Activated naive CD4-positive, alpha-beta T cell treated with anti-CD3 and anti-CD28 coated beads, Interleukin-2, amount 50 U/mL, for 72 hours (primary cell): ENCODE results near the gene SEMA5A. TPM values are rescaled to one million over a fixed set of nuclear protein-coding genes. Genes with fewer than 3 reads are reported as not detected.

Experiments
- ATAC-seq, 2 donors: fragments of 150-1000 bp; cut with Tn5 transposase; 2 replicates each; pipeline ENCODE4 v1.10.0; 2021; ENCODE audit warnings: mild to moderate bottlenecking in 2 of 2, moderate library complexity in 2 of 2
- DNase-seq, 2 donors: peaks; one replicate each; pipeline ENCODE4 v3.0.0; 2021 to 2022; ENCODE audit warnings: low spot score in 2 of 2
- H3K27ac Mint-ChIP-seq, 2 donors: one replicate each; pipeline ENCODE4 v1.8.0; 2022; ENCODE audit warnings: mild to moderate bottlenecking in 2 of 2, mixed read lengths in 2 of 2
- H3K36me3 Mint-ChIP-seq, 2 donors: one replicate each; pipeline ENCODE4 v1.8.0; 2022; ENCODE audit warnings: mixed read lengths in 2 of 2
- H3K9me3 Mint-ChIP-seq, 2 donors: one replicate each; pipeline ENCODE4 v1.8.0; 2022; ENCODE audit warnings: mixed read lengths in 2 of 2
- total RNA-seq, 2 donors: library from RNA; stranded (reverse); gene quantifications; one replicate each; pipeline ENCODE4 v1.2.3, GENCODE V29; 2022

Gene SEMA5A
- total RNA-seq, 2 donors from 2014 or later, result not detected

GRCh38 chr5:9534881-9535517, 10.9 kb downstream of the SEMA5A start:
- ATAC-seq (no peak), DNase-seq (no peak)
- H3K36me3 Mint-ChIP-seq, result no peaks in the 10 kb centered on the region
- H3K9me3 Mint-ChIP-seq, result no peaks in the 10 kb centered on the region
- H3K27ac Mint-ChIP-seq, result no peak overlapping the region

GRCh38 chr5:9533562-9534364, 12.1 kb downstream of the SEMA5A start:
- no peak for DNase-seq
- no peak overlapping the region for H3K27ac Mint-ChIP-seq
- no peaks in the 10 kb centered on the region for H3K36me3 Mint-ChIP-seq
- no peak for ATAC-seq
- no peaks in the 10 kb centered on the region for H3K9me3 Mint-ChIP-seq

- H3K36me3 Mint-ChIP-seq, result no peaks in the 10 kb centered on the region
- ATAC-seq, result no peak
- no peak for DNase-seq
Measured at GRCh38 chr5:9533096-9533495, 12.8 kb downstream of the SEMA5A start.

GRCh38 chr5:9529513-9529912, 16.4 kb downstream of the SEMA5A start:
- DNase-seq (no peak), ATAC-seq (no peak)
- no peak overlapping the region for H3K27ac Mint-ChIP-seq

More at GRCh38 chr5:9533096-9533495, 12.8 kb downstream of the SEMA5A start:
- H3K9me3 Mint-ChIP-seq, result no peaks in the 10 kb centered on the region
- H3K27ac Mint-ChIP-seq, result no peak overlapping the region

GRCh38 chr5:9529041-9529480, 16.8 kb downstream of the SEMA5A start:
- H3K9me3 Mint-ChIP-seq, result no peaks in the 10 kb centered on the region
- DNase-seq (no peak), ATAC-seq (no peak)
- H3K27ac Mint-ChIP-seq, result no peak overlapping the region
- no peaks in the 10 kb centered on the region for H3K36me3 Mint-ChIP-seq

More at GRCh38 chr5:9529513-9529912, 16.4 kb downstream of the SEMA5A start:
- Mint-ChIP-seq H3K9me3 (no peaks in the 10 kb centered on the region), H3K36me3 (no peaks in the 10 kb centered on the region)

DNA sequence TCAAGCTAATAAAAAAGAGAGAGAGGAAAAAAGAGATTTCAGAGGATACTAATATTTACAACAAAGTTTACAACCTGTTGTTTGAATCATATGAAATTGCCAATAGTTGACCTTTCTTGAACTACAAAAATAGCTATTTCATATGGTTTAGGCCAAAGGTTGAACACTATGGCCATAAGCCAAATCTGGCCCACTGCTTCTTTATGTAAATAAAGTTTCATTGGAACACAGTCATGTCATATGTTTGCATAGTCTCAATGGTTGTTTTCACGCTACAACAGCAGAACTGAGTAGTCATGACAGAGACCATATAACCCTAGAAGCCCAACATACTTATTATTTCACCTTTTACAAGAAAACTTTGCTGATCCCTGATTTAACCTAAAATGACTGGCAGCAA, 20.9 kb downstream of the SEMA5A start:
- Mint-ChIP-seq H3K27ac (no peak overlapping the region), H3K9me3 (peaks cover 0 to 4% of the 10 kb centered on the region in 2 donors)
- no peak for ATAC-seq

GRCh38 chr5:9523090-9523823, 22.6 kb downstream of the SEMA5A start:
- Mint-ChIP-seq H3K36me3 (no peaks in the 10 kb centered on the region), H3K27ac (no peak overlapping the region), H3K9me3 (peaks cover 0 to 4% of the 10 kb centered on the region in 2 donors)
- DNase-seq, result no peak
- no peak for ATAC-seq

More for the DNA sequence above, 20.9 kb downstream of the SEMA5A start:
- no peaks in the 10 kb centered on the region for H3K36me3 Mint-ChIP-seq
- DNase-seq, result no peak

DNA sequence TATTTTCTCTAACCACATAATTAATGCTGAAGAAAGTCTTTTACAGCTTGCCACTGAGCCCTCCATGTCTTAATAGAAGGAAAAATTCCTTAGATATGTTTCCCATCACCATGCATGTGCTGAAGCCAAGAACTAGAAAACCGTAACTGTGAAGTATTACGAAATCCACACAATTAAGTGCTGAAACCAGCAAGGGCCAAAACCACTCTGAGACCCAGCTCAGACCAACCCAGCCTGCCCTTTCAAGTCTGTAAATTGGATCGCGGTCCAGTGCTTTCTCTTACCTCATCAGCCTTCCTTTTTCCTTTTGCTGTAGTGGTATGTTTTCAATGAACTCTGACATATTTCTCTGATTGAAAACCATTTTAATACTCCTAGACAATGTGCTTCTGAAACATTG, 26.3 kb downstream of the SEMA5A start:
- no peak for ATAC-seq
- Mint-ChIP-seq H3K36me3 (no peaks in the 10 kb centered on the region), H3K27ac (no peak overlapping the region), H3K9me3 (peaks cover 0 to 4% of the 10 kb centered on the region in 2 donors)
- no peak for DNase-seq

DNA sequence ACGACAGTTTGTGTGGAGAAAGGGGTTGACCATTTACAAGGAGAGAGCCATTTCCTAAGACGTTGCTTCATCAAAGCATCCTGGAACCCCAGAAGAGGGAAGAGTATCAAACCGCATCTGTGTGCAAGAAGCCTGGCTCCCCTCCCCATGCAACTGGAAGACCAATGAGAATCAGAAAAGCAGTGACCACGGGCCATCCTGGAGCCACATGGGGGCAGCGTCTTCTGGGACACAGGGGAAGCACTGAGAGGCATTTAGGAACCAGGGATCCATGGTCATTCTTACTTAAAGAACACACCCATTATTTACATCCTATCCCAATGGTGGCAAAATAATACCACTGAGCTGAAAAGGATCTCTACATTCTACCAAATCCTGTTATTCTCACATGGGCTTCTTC, 29.3 kb downstream of the SEMA5A start:
- H3K9me3 Mint-ChIP-seq, result no peaks in the 10 kb centered on the region
- no peak for ATAC-seq
- no peak overlapping the region for H3K27ac Mint-ChIP-seq
- no peaks in the 10 kb centered on the region for H3K36me3 Mint-ChIP-seq
- no peak for DNase-seq

- H3K36me3 Mint-ChIP-seq, result no peaks in the 10 kb centered on the region
- ATAC-seq, result no peak
Measured at GRCh38 chr5:9515436-9515835, 30.4 kb downstream of the SEMA5A start.

GRCh38 chr5:9514968-9515367, 30.9 kb downstream of the SEMA5A start:
- Mint-ChIP-seq H3K9me3 (no peaks in the 10 kb centered on the region), H3K36me3 (no peaks in the 10 kb centered on the region), H3K27ac (no peak overlapping the region)
- DNase-seq (no peak), ATAC-seq (no peak)

More at GRCh38 chr5:9515436-9515835, 30.4 kb downstream of the SEMA5A start:
- H3K9me3 Mint-ChIP-seq, result no peaks in the 10 kb centered on the region
- DNase-seq, result no peak
- H3K27ac Mint-ChIP-seq, result no peak overlapping the region

DNA sequence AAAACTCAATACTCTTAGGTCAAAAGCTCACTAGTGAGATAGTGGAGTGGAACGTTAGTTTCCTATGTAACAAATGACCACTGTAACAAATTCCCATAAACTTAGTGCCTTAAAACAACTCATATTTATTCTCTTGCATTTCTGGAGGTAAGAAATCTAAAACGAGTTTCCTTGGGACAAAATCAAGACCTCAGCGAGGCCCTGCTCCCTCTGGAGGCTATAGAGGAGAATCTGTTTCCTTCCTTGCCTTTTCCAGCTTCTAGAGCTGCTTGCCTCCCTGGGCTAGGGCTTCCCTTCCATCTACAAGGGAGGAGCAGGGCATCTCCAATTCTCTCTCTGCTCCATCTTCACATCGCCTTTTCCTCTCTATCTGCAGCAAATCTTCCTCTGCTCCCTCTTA, 32.0 kb downstream of the SEMA5A start:
- Mint-ChIP-seq H3K36me3 (no peaks in the 10 kb centered on the region), H3K9me3 (peaks cover 0 to under 1% of the 10 kb centered on the region in 2 donors), H3K27ac (no peak overlapping the region)
- DNase-seq, result no peak
- no peak for ATAC-seq

DNA sequence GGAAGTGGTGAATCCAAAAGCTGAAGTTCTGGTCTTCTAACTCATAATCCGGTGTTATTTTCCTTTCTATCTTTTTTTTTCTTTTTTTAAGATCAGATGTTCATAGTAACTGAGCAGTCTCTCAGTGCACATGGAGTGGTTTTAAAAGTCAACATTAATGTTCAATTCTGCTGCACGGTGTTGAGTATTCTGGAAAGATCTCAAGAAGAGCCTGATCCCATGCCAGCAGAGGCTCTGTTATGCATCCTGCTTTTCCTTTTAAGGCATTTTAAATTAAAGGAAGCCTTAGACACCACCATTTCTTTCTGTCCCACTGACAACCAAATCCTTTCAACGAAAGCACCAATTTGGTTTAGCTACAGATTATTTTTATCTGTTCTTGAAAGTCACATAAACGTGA, 33.4 kb downstream of the SEMA5A start:
- Mint-ChIP-seq H3K36me3 (no peaks in the 10 kb centered on the region), H3K27ac (no peak overlapping the region)
- ATAC-seq, result no peak

DNA sequence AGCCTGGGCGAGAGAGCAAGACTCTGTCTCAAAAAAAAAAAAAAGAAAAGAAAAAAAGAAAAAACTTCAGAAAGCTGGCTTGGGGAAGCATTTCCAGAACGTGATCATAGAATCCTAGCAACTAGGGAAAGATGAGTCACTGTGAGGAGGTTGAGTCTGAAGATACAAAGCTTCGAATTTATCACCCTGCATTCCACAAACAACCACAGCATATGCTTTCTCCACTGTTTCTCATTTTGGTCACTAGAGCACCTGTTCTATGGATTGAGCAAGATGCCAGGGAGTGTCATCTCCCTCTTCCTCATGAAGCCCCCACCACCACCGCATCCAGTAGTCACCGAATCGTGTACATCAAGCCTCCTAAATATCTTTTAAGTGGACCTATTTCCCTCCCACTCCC, 37.9 kb downstream of the SEMA5A start:
- H3K9me3 Mint-ChIP-seq, result peaks cover 7 to 9% of the 10 kb centered on the region in 2 donors
- no peak for DNase-seq
- no peak for ATAC-seq
- H3K27ac Mint-ChIP-seq, result no peak overlapping the region
- H3K36me3 Mint-ChIP-seq, result no peaks in the 10 kb centered on the region

More for the DNA sequence above, 33.4 kb downstream of the SEMA5A start:
- H3K9me3 Mint-ChIP-seq, result peaks cover 7 to 9% of the 10 kb centered on the region in 2 donors
- DNase-seq, result no peak

- ATAC-seq, result no peak
- no peaks in the 10 kb centered on the region for H3K36me3 Mint-ChIP-seq
- H3K9me3 Mint-ChIP-seq, result peaks cover 7 to 9% of the 10 kb centered on the region in 2 donors
- no peak for DNase-seq
- H3K27ac Mint-ChIP-seq, result no peak overlapping the region
Measured at GRCh38 chr5:9505225-9505624, 40.6 kb downstream of the SEMA5A start.

DNA sequence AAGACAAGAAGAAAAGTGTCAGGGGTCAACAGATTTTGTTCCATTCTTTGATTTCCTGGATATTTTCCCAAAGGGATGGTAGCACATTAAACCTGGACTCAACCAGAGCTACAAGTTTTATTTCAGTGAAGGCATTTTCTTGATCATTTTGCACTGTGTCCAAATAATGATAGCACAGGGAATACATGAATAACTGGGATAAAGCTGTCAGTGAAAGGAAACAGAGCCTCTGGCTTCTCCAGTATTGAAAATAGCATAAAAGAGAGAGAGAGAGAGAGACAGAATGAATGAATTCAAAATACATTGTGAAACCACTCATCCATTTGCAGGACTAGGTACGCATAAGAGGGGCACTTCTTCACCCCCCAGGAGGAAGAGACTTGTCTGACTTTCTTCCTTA, 43.0 kb downstream of the SEMA5A start:
- Mint-ChIP-seq H3K36me3 (no peaks in the 10 kb centered on the region), H3K27ac (no peak overlapping the region), H3K9me3 (no peaks in the 10 kb centered on the region)
- DNase-seq (no peak), ATAC-seq (no peak)
